ENCODE results near the gene ACAP2.
"Not testable (repeated sequence)": the region's sequence is repeated elsewhere in the genome, so short reads cannot be mapped to it uniquely, and the experiment has no call there.

Gene ACAP2

DNA sequence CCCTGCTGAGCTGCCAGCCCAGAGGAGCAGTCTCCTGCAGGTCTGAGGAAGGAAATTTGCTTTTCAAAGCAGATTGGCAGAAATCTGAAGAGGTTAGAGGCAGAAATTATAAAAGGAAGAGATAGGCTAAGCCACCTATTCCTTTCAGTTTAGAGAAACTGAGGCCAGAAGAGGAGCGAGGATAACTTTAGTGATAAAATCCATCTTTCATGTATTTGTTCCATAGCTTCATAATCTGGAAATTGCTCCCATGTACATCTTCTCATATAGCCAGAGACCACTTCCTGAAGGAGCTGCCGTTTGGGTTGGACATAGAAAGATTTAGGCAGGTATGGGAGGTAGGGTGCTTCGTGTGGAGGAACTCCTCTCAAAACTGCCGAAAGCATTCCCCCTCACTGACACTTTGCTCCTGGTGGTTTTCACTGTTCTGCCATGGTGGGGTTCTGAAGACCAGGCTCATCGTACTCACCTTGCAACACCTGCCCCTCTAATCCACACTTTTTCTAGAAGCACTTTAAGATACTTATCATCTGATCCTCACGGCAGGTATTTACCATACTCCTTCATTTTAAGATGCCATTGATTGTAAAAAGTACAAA is 670 bp upstream of the ACAP2 start:
- no peak for DNase-seq

DNA sequence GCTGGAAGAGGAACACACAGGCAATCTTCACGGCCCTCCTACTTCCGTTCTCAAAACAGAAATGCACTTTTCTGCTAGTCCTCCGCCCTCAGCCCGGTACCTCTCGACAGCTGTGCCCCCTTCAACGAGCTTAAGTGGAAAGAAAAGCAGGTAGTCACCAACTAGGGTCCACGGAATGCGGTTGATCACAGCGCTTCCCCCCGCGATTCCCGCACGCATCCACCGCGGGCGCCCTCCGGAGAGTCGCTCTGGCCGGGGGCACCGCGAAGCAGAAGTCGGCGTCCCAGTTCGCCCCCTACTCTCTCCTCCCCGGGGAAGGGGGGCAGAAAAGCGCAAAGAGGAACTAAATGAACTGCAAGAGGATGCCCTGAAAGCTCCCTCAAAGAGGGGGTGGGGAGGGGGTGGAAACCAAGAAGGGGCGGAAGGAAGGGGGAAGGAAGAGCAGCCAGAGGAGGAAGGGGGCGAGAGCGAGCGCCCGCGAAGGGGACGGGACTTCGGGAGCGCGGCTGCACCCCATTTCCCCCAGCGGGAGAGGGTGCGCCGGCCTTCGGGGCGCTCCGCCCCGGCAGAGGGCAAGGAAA is 738 bp downstream of the ACAP2 start:
- DNase-seq: peak; percentile 70 to 81 (median 78)

DNA sequence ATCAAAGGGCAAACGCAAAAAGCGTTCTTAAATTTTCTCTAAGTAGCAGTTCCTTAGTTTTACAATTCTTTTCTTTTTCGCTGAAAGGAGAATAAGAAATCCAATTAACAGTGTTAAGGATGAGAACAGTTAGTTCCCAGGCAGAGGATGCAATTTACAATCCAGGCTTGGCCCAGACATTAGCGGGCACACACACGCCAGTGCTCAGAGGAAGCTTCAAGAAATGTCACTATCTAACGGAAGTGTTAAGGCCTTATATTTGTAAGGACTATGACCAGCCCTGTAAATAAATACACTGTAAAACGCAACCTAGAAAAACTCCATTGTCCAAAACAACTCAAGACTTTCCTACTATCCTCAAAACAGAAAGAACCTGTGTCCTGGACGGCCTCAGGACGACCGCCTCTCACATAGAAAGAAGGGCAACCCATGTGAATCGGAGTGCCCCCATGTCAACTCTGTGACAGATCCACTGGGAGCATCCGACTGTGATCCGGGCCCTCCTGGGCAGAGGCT is 1.3 kb downstream of the ACAP2 start:
- peak in 2 of 4 experiments; percentile 33 to 42 for DNase-seq

DNA sequence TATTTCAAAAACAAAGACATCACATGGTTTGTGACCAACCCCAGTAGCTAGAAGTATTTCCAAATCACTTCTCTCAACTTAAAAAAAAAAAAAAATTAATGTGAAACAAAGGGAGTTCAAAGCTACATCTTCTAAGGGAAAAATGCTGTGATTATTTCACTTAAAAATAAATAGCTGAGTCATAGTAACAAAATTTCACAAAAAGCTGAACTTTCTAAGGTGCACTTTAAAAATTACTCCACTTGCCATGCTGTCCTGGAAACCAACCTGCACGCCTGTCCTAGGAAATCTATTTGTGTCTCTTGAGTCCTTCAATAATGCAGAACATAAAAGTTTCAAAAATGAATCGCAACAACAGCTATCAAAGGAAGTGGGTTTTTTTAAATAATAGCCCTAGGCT is 1.8 kb downstream of the ACAP2 start:
- no peak for DNase-seq

DNA sequence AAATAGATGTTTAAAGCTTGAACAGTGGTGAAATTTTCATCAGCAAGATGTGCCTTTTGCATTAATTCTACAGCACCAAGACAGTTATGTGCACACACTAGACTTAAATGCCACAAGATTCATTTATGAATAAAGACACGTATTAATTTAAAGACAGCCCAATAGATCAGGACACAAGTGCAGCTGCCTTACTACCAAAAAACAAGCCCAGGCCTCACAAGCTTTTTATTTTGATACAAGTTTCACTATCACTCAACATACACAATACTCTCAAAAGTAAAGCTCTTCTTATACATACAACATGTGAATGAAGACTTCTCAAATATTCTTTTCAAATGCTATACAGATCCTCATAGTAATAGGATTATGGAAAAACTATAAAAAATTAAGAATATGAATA is 2.4 kb downstream of the ACAP2 start:
- DNase-seq: no peak

DNA sequence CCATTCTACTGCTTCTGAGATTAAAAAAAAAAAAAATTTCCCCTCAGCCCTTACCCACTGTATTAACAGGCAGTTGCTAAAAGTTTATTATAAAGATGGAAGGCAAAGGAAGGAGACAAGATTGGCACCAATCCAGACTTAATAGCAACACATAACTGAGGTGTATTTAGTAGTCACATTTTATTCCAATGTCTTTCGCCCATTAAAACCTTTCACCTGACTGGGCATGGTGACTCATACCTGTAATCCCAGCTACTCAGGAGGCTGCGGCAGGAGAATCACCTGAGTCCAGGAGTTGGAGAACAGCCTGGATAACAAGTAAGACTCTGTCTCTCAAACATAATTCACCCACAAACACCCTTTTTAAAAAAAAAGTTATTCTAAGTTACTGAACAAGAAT is 4.4 kb downstream of the ACAP2 start:
- DNase-seq: no peak

DNA sequence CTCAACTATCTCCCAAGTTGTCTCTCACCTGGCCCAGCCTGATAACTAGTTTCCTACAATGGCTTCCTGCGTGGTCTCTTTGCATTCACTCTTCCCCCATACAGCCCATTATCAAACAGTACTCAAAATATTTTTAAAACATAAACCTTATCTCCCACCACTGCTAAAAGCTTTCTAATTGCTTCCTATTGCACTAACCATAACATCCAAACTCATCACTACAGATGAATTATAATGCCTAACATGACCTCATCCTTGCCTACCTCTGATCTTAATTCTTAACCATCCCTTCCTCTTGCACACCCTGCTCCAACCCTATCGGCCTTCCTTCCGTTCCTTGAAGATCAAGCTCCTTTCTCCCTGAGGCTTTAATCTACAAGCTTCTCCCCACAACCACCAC is 17.0 kb downstream of the ACAP2 start:
- DNase-seq: no peak

DNA sequence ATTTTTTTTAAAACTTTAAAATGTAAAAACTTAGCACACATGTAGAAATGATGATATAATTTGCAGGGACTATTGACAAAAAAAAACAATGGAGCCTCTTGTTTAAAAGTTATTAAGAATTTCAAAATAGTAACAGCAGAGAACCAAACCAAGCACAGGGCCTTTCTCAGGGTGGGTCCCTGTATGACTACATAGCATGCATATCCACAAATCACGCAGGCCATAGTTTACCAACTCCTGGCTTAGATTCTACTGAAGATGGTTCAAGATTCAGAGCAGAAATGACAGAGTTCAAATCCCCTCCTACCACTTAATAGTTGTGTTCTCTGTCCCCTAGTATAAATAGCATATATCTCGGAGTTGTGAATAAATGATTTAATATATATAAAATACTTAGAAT is 19.0 kb downstream of the ACAP2 start:
- DNase-seq: no peak

DNA sequence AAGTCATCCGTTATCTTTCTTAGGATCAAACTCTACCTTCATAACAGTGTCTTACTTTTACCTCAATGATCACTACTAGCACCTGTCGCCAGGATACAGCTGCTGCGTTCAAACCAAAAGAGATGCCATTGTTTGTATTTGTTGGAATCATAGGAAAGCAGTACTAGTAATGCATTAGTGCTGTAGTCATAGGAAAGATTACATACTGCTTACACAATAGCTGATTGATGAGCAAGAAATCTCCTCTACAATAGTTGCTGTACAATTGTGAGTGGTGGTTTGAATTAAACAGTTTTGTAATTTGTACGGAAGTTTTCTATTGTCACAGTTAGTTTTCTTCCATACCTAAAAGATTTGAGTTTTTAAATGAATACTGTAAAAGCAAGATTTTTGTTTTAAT is 21.4 kb downstream of the ACAP2 start:
- DNase-seq: no peak

DNA sequence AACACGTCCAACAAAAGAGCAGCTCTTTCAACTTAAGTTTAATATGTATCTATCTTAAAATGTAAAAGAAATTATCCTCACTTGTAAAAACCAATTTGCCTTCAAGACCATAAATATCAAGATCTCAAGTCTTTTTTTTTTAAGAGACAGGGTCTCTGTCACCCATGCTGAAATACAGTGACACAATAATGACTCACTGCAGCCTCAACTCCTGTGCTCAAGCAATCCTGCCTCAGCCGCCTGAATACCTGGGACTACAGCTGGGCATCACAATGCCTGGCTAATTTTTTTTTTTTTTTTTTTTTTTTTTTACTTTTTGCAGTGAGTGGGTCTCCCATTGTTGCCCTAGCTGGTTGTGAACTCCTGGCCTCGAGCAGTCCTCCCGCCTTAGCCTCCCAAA is 26.0 kb downstream of the ACAP2 start:
- DNase-seq: no peak

DNA sequence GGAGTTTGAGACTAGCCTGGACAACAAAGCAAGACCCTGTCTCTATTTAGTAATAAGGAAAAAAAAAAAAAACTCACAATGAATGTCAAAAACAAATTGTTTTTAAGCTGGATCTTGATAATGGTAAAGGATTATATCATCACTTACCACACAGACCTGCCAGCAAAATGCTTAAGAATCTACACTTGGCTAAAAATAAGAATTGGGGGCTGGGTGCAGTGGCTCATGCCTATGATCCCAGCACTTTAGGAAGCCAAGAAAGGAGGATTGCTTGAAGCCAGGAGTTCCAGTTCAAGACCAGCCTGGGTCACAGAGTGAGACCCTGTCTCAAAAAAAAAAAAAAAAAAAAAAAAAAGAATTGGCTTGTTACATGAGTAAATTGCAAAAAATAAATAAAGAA is 31.0 kb downstream of the ACAP2 start:
- DNase-seq: no peak

DNA sequence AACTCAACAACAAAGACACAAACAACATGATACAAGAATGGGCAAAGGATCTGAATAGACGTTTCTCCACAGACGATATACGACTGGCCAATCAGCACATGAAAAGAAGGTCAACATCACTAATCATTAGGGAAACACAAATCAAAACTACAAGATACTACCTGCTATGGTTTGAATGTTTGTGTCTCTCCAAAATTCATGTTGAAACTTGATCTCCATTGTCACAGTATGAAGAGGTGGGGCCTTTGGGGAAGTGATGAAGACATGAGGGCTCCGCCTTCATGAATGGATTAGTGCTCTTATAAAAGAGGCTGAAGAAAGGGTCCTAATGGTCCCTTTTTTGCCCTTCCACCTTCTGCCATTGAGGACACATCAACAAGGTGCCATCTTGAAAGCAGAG is 32.3 kb downstream of the ACAP2 start:
- no peak for DNase-seq

DNA sequence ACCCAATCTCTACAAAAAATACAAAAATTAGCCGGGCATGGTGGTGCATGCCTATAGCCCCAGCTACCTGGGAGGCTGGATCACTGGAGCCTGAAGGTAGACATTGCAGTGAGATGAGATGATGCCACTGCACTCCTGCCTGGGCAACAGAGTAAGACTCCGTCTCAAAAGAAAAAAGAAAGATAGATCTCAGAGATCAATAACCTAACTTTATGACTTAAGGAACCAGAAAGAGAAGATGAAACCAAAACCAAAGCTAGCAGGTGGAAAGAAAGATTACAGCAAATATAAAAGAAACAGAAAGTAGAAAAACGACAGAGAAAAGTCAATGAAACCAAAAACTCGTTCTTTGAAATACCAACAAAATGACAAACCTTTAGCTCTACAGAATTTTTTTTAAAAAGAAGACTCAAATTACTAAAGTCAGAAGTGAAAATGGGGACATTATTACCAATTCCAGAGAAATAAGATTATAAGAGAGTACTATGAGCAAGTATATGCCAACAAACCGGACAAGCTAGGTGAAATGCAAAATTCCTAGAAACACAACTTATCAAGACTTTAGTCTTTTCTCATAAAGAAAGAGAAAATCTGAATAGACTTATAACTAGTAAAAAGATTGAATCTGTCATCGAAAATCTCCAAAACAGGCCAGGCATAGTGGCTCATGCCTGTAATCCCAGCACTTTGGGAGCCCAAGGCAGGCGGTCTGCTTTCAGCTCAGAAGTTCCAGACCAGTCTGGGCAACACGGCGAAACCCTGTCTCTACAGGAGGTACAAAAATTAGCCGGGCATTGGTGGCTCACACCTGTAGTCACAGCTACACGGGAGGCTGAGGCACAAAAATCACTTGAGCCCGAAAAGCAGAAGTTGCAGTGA is 35.0 kb downstream of the ACAP2 start:
- DNase-seq: peak in 3 of 4 experiments; percentile 23 to 37 (median 31)

DNA sequence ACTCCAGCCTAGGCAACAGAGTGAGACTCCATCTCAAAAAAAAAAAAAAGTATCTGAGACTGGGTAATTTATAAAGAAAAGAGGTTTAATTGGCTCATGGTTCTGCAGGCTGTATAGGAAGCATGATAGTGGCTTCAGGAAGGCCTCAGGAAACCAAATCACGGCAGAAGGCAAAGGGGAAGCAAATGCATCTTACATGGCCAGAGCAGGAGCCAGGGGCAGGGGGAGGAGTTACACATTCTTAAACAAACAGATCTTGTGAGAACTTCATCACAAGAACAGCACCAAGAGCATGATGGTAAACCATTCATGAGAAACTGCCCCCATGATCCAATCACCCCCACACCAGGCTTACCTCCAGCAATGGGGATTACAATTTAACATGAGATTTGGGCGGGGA is 37.2 kb downstream of the ACAP2 start:
- DNase-seq: peak; percentile 25 to 60 (median 60)

DNA sequence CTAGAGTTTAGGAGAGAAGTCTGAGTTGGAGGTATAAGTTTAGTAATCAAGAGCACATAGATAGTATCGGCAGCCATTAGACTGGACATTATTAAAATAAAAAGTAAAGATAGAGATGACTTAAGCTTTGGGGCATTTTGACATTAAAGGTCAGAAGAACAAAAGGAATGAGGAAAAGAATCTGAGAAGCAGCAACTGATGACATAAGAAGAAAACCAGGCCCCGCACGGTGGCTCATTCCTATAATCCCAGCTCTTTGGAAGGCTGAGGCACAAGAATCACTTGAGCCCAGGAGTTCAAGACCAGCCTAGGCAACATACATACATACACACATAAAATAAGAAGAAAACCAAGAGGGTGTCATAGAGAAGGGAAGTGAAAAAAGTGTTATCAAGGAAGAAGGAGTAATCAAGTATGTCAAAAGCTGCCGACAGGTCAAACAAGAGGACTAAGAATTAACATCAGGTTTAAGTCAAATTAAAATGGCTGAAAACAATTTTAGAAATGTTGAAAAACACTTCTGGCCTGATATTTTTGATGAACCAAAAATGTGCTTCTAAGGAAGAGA is 38.9 kb downstream of the ACAP2 start:
- DNase-seq: no peak

DNA sequence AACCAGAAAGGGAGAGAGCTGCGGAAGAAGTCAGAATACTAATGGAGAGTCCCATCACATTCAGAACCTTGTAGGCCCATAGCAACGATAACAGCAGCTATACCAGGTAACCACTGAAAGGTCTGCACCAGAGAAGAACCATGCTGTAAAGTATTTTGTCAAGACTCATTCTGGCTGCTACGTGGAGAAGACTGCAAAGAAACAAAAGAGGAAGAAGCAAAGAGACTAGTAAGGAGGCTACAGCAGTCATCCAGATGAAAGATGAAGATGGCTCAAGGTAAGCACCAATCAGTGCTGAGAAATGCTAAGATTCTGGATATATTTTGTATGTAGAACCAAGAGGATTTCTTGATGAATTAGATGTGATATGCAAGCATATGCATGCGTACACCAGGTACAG is 39.6 kb downstream of the ACAP2 start:
- DNase-seq: no peak

DNA sequence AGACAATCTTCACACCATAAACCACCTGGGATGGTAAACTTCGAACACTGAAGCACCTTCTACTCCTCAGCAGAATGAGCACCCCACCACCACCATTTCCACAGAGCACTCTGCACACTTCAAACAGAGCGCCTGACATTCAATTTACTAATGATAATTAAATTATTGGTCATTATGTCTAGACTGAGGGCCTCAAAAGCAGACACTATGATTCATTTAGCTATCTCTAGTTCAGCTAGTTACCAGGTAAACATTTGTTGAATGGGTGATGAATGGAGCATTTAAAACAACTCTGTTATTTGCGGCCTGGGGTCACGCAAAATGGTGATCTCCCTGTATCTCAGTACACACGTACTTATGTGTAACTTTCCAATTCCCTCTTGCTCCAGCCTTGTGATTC is 40.9 kb downstream of the ACAP2 start:
- DNase-seq: no peak

DNA sequence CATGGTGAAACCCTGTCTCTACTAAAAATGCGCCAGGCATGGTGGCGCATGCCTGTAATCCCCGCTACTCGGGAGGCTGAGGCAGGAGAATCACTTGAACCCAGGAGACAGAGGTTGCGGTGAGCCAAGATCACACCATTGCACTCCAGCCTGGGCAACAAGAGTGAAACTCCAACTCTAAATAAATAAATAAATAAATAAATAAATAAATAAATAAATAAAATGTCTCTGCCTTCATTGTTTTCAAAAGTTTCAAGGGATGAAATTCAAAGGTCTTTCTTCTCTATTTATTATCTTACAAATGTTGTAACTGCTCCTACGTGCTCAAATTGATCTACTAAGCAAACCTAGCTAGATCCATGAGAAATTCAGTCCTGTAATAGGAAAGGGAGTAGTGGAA is 44.4 kb downstream of the ACAP2 start:
- DNase-seq: not testable (repeated sequence)

DNA sequence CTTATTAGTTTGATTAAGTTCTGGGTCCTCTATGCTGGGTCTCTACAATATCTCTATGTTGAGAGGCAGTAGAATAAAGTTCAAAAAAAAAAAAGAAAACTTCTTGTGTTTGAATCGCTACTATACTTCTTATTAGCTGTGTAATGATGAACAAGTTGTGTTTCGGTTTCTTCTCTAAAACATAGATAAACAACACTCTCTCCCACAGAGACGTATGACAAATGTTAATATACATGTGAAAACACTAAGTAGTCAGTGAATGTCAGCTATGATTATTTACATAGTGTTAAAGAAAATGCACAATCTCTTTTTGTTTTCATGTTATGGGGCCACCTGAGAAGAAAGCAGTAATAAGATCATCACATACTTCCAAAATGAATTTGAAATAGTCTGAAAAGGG is 45.3 kb downstream of the ACAP2 start:
- no peak for DNase-seq

DNA sequence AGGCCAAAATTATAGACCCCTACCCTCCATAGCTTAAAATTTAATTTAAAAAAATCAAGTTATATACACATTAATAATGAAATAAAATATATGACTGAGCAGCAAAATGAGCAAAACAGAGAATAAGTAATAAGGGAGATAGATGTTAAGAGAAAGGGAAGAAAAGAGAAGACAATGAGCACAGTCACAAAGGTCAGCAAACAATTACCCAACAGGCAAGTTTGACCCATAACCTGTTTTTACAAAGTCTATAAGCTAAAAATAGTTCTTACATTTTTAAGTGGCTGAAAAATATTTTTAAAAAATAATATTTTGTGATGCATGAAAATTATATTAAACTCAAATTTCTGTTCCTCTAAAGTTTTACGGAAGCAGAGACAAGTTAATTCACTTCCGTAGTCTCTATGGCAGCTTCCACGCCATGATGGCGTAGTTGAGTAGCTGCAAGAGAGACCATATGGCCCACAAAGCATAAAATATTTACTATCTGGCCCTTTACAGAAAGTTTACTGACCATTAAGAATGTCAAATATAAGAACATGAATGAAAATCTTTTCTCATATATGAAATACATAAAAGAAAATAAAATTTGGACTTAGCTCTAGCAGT is 47.5 kb downstream of the ACAP2 start:
- peak in 1 of 4 experiments; percentile 28 for DNase-seq

DNA sequence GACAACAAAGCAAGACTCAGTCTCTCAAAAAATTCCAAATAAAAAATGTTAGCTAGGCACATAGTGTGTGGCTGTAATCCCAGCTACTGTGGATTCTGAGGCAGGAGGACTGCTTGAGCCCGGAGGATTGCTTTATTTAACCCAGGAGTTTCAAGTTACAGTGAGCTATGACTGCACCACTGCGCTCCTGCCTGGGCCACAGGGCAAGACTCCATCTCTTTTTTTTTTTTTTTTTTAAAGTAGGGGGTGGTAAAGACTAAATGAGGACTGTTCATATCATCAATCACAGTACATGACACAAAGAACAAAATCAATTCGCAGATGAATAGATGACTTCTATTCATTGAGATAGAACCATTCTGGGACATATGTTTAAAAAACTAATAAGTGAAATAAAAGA is 48.1 kb downstream of the ACAP2 start:
- no peak for DNase-seq

DNA sequence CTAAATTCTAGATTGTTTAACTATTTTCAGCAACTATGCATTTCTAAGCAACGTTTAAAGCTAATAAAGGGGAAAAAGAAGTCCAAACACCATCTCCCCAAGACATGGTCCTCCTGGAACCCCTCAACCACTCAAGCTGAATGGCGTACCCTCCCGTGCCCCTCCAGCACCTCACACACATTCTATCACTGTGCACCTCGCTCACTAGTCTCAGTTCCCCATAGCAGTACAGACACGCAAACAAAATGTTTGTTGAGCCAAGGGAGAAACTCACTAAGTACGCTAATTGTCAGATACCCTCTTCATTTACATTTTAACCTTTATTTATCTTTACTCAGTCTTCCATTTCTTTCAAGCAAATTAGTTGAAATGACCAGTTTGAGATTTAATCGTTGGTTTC is 48.8 kb downstream of the ACAP2 start:
- DNase-seq: no peak

DNA sequence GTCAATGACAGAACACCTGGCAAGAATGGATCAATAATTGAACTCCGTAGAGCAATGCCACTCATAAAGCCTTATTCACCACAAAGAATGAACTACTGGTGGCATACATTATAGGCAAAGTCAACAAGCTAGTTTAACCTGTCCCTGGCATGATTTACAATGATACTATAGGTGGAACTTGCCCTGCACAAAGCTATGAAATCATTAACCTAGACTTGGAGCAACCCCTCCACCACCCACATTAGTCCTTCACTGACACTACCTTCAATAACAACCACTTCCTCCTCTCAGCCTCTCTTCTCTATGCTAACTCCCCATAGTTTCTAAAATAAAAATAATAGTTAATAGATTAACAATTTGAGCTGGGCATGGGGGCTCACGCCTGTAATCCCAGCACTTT is 54.4 kb downstream of the ACAP2 start:
- no peak for DNase-seq
